GM21737 (cell line): ENCODE results near the gene CFAP45.
A peak's percentile ranks its signal among the peaks of the same experiment; 100 is the strongest.

Experiments
- ATAC-seq: cut with Tn5 transposase; IDR thresholded peaks from one replicate; pipeline ENCODE4 v1.9.1; 2021; ENCODE audit warnings: mild to moderate bottlenecking, moderate library complexity; ENCODE audit not compliant: unreplicated experiment

The CFAP45 gene

DNA sequence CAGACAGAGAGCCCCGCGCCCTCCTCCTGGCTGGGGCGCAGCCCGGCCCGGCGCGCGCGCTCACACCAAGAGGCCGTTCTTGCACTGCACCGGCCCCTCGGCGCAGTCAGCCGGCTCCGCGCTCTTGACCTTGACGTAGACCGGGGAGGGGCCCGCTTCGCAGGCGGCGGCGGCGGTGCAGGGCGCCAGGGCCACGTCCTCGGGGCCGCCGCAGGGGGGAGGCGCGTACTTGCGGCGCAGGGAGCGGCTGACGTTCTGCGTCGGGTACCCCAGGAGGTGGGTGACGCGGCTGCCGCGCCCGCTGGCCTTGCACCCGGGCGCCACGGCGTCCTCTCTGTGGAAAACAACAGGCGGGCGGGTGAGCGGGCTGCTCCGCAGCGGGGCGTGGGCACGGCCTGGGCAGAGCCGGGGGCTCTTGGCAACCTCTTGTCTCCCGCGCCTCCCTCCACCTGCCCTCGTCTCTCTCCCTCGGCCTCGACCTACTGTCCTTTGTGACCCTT lies 45.2 kb downstream of the CFAP45 start:
- peak; percentile 80 for ATAC-seq

DNA sequence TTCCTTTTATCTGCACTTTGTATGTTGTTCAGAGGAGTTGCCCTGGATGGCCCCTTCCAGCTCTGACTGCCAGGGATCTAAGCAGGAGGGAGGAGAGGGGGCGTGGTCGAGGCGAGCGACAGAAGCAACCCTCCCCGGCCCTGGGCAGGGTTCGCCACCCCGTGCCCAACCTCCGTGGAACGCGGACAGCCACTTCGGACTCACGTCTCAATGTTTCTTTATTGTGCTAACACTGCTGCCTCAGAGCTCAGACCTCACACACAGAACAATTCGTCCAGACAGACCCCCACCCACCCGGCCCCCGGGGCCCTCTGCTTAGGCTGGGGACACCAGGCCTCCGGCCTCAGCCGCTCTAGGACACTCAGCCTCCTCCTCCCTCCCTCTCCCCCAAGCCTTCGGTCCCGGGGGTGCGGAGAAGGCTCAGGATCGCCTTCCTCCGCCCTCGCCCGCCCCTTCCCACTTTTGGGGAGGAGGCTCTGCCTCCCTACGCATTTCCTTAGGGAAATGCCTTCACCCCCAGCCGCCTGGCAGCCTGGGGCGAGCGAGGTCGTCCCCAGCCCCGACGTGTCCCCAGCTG lies 45.8 kb downstream of the CFAP45 start:
- no peak for ATAC-seq

DNA sequence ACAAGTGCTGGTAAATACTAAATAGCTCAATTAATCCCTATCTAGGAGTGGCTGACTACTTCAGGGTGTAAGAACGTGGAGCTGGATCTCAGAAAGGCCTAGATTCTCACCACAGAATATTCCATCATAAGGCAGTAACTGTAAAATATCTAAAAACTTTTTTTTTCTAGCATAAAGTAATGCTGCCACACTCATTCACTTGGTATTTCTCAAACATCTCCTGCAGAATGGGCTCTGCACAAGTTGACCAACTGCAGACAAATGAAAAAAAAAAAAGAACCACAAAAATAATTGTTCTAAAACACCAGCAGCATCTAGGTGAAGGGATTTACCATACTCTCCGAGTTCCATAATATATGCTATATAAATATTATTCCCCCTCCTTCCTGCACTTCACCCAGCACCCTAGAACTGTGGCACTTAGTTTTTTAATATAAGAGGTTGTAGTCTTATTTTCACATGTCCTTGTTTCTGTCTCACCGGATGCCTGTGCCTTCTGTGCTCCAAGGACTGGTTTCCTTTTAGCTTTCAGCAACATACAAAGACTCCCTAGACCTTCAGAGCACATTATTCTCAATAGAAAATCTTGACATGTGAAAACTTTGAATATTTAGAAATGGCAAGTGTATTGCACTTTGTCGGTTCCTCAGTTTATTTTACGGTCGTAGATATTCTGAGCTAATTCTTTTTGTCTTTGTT lies 46.4 kb downstream of the CFAP45 start:
- ATAC-seq = no peak

DNA sequence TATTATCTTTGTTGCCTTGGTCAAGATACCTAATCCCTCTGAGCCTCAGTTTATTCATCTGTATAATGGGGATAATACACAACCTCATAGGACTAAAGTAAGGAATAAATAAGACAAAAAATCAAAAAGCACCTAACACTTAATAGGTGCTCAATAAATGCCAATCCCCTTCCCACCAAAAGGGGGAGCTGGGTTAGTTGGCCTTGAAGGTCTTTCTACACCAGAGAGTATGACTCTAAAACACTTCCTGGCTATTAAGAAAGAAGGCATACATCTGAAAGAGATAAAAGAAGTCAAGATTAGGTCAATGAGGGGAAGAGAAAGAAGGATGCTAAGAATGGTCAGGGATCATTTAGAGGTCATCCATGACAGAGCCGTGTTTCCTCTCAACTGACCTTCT lies 48.6 kb downstream of the CFAP45 start:
- ATAC-seq = no peak

DNA sequence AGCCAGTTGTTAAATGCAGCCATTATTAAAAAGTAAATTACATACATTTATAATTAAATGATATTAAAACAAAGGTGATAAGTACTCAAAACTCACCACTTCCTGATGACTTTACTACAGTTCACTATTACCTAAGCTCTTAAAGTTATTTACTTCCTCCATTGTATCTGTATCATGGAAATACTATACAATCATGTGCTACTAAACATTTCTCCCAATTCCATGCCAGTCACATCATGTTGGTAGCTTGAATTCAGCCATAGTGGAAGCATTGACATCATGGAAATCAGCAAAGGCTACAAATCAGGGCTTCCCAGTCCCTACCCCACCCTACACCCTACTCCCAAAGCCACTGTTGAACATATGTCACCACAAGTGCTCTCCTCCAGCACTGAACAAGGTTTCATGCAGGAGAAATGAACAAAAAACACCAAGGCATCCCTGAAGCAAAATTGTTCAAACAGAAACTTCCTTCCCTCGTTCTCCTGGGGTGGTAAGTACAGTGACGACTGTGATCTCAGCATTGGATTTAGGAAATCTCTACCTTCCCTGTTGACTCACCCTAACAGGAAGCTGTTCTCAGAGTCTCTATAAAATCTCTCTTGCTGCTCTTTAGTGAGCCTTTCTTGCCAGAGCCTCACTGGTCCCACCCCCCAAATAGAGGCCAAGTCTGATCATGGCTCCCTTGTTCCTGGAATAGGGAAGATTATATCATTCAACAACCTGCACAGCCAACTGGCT lies 50.2 kb downstream of the CFAP45 start:
- ATAC-seq = no peak

DNA sequence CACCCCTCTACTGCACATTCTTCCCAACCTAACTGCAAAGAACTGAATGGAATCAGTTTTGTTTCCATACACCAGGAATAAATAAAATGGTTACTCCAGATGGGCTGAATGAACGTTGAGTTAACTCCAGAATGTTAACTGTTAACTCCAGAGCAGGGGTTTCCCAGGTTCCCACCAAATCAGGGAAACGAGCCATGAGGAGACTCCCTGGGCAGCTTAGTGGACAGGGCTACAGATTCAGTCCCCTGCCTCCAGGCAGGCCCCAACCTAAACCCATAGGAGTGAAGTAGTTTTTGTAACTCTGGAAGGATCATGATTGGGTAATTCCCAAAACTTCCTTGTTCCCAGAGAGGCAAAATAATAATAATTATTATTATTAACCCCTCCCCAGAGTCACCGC lies 51.6 kb downstream of the CFAP45 start:
- no peak for ATAC-seq

DNA sequence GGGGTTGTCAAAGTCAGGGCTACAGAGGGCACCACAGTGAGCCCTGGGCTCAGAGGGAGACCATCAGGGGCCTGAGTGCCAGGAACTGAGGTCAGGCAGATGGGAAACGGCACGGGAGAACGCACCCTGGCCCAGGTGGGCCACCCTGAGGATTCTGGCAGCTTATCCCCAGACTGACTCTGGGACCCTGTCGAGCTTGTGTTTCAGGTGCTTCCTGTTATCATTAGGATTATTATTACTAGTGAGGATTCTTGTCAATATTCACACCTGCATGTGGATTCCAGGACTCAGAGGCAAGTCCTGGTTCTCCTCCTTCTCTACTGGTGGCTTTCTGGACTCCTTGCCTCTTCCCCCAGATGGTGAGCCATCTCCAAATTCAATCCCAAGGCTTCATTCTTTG lies 52.7 kb downstream of the CFAP45 start:
- no peak for ATAC-seq

DNA sequence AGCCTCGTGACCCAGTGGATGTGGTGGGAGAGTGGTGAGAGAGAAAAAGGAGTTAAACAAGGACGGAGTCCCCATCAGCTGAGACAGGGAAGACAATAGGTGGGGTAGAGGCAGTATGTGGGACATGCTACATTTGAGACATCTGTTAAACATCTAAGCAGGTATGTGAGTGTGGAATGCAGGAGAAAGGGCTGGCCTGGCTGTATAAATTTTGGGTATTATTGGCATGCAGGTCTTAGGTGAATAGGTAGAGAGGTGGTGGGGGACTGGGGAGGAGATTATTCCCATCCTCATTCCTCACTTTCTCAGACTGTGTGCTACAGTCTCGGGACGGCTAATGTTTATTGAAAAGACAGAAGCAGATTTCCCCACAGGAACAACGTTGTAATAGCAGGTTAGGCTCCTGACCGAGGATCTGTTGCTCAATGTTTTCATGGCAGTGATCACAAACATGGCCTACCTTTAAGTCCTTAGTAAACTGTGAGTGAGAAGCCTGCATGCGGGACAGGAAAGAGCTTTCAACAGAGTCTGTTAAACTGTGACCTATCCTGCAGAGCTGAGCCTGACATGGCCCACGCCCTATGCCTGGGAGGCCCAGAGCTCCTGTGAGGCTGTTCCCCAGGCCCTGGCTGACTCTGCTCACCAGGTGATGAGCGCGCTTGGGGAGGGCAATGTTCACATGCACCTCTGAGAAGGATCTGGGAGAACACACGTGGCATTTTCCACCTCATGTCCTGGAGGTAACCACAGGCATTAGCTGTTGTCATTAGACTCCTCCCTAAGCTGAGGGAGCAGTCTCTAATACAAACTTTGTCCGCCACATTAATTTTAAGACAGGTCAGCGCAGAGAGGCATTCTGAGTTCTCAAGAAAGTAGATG lies 54.0 kb downstream of the CFAP45 start:
- ATAC-seq = no peak

DNA sequence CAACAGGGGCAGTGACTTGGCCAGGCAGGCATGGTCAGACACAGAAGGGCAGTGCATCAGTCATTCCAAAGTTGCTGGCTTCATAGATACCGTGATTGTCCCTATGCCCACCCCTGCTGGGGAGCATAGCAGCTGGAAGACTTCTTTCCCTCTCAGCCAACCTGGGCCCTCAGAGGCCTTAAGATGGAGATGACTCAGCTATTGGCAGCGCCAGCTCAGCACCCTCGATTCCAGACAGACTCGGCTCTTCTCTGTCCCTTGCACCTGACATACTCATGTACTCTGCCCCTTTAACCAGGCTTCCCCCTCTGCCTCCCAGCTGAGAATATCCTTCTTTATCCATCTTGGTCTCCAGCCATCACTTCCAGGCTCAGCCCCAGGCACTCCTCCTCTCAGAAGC lies 56.5 kb downstream of the CFAP45 start:
- ATAC-seq = no peak

DNA sequence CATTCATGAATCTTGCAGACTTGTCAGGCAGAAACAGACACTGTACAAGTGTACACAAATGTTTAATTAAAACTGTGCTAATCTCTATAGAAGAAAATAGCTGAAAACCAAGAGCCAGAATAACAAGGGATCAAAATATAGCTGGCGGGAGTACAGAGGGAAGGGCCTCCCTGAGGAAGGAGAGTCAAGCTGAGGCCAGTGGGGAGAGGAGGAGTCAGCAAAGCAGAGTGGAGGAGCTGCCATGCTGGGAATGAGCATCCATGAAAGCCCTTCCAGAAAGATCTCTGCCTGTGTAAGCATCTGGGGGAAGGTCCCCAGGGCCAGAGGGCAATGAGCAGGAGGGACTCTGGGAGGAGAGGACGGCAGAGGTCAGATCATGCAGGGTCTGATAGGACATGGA lies 58.2 kb downstream of the CFAP45 start:
- no peak for ATAC-seq

DNA sequence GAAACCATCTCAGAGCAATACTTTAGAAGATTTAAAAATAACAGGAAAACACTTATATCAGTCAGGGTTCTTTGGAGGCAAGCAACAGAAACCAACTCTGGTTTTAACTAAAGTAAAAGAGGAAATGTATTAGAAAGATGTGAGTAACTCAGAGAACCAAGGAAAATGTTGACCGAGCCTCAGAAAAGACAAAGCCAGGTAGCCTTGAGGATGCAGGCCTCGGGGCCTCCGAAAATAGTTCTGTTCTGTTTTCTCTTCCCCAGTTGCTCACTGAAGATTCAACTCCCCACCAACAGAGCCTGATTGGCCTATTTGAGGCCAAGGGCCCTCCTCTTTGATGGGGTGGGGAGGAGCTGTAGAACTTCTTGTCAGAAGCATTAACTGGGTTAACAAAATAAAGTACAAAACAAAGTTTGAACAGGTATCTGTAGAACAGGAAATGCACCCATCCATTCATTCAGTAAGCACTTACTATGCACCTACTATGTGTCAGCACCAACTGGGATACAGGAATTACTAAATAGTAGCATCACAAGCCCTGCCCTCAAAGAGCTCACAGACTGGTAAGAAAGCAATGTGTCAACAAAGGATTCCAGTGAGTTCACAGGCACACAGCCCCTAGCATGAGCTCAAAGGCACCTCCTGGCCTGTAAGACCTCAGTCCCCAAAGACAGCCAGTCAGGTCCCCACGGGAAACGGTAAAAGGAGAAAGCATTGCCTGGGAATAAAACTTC lies 60.7 kb downstream of the CFAP45 start:
- ATAC-seq = peak; percentile 69

DNA sequence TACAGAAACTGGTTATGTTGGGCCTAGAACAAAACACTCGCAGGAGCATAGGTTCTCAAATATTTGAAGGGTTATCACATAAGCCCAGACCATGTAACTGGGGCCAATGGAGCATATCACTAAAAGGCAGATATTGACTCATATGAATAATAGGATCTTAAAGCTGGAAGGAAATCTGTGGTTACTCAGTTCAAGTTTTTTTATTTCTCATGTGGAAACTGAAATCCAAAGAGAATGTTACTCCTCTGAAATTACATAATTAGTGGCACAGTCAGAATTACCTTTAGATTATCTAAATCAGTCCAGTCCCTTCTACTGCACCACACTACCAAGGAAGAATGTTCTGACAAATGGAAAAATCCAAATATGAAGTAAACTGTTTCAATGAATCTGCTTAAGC lies 61.2 kb downstream of the CFAP45 start:
- ATAC-seq = peak; percentile 32

DNA sequence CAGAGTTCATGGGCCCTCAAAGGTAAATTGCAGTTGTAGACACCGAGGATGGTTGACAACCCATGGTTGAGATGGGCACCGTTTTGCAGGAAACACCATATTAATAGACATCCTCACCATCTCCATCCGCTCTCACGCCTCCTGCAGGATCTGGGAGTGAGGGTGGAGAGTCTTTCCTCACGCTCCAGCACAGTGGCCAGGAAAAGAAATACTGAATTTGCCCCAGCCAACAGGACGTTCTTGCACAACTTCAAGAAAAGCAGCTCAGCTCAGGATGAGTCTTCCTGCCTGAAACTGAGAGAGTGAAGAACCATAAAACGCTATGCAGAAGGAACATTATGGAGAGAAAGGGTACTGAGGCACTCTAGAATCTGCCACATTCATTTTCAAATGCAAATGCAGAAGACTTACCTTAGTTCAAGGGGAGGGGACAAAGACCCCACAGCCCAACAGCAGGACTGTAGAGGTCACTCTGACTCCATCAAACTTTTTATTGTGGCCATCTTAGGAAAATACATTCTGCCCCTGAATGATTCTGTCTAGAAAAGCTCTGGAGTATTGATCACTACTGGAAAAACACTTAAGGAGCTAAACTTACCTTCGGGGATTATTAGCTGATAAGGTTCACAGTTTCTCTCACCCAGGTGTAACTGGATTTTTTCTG lies 64.0 kb downstream of the CFAP45 start:
- ATAC-seq = no peak

DNA sequence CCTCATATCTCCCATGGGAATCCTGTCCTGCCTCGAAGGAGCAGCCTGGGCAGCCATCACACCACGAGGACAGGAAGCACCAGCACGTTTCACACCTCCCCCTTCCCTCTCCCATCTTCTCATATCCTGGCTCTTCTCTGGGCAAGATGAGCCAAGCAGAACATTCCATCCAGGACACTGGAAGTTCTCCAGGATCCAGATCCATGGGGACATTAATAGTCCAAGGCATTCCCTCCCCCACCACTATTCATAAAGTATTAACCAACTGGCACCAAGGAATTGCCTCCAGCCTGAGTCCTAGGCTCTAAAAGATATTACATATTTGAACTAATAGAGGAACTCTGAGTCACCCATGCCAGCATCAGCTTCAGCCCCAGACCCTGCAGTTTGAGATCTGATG lies 64.6 kb downstream of the CFAP45 start:
- no peak for ATAC-seq

DNA sequence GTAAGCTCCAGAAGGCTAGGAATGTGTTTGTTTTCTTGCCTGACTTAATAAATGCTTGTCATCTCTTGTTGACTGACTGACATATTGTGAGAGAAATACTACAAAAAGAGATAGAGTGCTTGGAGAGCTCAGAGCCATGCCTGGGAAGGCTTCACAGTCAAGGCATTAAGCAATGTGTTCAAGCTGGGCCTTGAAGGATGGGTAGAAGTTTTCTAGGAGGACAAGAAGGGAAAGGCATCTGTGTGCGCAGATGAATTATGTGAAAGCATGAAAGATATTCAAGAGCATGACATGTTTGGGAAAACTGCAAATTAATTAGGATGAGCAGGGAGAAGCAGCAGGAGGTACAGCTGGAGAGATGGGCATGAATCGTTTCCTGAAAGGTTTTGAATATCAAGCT lies 67.7 kb downstream of the CFAP45 start:
- no peak for ATAC-seq

DNA sequence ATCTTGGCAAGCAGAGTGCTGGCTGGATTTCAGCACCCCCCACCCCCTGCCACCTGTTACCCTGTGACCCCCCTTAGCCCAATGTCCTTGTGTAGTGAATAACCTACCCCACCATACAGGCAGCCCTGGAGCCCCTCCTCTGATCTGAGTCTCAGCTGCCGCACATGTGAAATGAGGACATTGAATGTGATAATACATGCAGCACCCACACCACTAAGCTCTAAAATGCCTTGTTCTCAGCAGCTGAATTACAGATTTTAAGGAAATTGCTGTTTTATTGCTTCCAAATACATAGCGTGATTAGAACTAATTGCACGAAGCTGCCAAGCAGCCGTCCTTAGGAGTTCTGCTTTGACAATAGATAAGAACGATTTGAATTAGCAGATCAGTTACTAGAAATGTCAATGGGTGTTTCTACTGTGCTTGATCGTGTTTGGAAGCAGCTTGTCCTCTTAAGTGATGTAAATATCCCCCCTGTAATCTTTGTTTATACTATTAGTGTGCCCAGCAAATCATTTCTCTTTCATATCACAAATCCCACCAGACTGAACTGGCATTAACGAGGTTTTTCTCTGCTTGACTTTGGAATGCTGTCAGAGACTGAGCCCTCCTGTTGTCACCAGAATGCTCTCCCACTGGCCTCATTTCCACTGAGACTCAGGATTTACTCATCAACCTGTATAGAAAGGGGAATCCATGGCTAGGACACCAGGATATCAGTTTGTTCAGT lies 68.4 kb downstream of the CFAP45 start:
- ATAC-seq = no peak

DNA sequence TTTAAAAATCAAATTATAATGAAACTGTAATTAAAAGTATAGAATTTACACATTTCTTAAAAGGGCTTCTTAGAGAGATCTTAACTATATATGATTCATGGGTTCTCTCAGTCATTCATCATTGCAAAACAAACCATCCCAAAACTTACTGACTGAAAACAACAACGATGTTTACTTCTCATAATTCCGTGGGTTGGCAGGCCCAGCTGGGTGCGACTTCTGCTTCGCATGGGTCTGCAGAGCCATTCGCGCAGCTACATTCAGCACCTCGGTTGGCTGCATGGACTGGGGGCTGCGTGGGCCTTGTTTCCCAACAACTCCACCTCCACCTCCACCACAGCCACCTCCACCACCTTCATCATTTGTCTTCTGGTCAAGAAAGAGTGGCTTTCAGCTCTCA lies 69.2 kb downstream of the CFAP45 start:
- no peak for ATAC-seq

DNA sequence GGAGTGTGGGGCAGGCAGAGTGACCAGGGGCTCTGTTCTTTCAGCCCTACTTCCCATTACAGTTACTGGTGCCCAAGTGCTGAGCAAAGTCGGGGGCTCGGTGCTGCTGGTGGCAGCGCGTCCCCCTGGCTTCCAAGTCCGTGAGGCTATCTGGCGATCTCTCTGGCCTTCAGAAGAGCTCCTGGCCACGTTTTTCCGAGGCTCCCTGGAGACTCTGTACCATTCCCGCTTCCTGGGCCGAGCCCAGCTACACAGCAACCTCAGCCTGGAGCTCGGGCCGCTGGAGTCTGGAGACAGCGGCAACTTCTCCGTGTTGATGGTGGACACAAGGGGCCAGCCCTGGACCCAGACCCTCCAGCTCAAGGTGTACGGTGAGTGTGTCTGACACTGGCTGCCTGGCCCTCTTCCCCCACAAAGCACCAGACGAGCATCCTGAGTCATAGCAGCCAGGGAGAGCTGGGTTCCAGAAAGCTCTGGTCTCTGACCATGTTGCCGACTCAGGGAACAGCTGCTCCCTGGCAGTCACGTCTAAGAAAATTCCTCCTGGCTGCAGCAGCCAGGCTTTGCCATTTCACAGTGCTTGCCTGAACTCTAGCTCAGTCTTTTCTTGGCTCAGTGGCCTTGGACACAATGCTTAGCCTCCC lies 70.0 kb downstream of the CFAP45 start:
- no peak for ATAC-seq

DNA sequence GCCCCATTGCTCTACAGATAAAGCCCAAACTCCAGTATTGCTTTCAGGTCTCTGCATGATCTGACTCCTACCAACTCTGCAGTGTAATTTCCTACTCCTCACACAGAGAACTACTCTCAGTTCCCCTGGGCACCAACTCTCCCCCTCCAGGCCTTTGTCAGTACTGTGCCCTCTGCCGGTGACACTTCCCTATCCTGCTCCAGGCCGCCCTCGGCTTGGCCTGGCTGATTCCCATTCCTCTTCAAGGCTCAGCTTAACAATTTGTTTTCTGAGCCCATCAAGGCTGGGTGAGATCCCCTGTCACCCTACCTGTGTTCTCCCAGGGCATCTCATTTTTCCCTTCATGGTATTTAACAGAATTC lies 70.7 kb downstream of the CFAP45 start:
- ATAC-seq = peak; percentile 80
